Activated CD4-positive, alpha-beta memory T cell treated with anti-CD3 and anti-CD28 coated beads for 36 hours (primary cell): ENCODE results near the gene ATP8B1. TPM values are rescaled to one million over a fixed set of nuclear protein-coding genes. Genes with fewer than 3 reads are reported as not detected.

Experiments used
- CTCF ChIA-PET: fragments of 350-600 bp; sonication (Branson Sonifier 250); formaldehyde crosslinking; loops from one replicate; lab custom pipeline; 2021; ENCODE audit warnings: antibody characterized with exemption, inconsistent platforms; lab: Charles Lee
- POLR2A ChIA-PET: fragments of 350-600 bp; sonication (Branson Sonifier 250); formaldehyde crosslinking; loops from one replicate; lab custom pipeline; 2021; ENCODE audit warnings: antibody characterized with exemption; lab: Charles Lee
- DNase-seq: peaks from one replicate; pipeline ENCODE4 v3.0.0-alpha.2; 2020
- H3K27ac Mint-ChIP-seq: one replicate; pipeline ENCODE4 v1.8.0; 2021; ENCODE audit warnings: mixed read lengths
- H3K27me3 Mint-ChIP-seq: one replicate; pipeline ENCODE4 v1.8.0; 2021; ENCODE audit warnings: mixed read lengths
- H3K36me3 Mint-ChIP-seq: one replicate; pipeline ENCODE4 v1.8.0; 2021; ENCODE audit warnings: mixed read lengths
- H3K4me1 Mint-ChIP-seq: one replicate; pipeline ENCODE4 v1.8.0; 2021; ENCODE audit warnings: low read depth, mixed read lengths
- H3K4me3 Mint-ChIP-seq: one replicate; pipeline ENCODE4 v1.8.0; 2021; ENCODE audit warnings: mild to moderate bottlenecking, mixed read lengths
- H3K9me3 Mint-ChIP-seq: one replicate; pipeline ENCODE4 v1.8.0; 2021; ENCODE audit warnings: mixed read lengths
- intact Hi-C: fragments of 100-400 bp; cut with micrococcal nuclease; formaldehyde crosslinking; loops from one replicate; pipeline ENCODE4 v1.15.1; 2023
- total RNA-seq, 2 experiments: library from RNA; stranded (reverse); gene quantifications; one replicate each; pipeline ENCODE4 v1.2.3, GENCODE V29; 2021

The ATP8B1 gene
- total RNA-seq, 2 experiments from 2014 or later = not detected

- Mint-ChIP-seq H3K4me1 (peaks cover 10% of the 10 kb centered on the region), H3K4me3 (peak overlapping the region; percentile 52), H3K27ac (no peak overlapping the region), H3K9me3 (no peaks in the 10 kb centered on the region), H3K36me3 (no peaks in the 10 kb centered on the region), H3K27me3 (peaks cover 40% of the 10 kb centered on the region)
- intact Hi-C loops = loop anchor here (5.0 kb wide), 1 partner anchor 40 kb away; no protein-coding TSS in a partner anchor
- DNase-seq = peak; percentile 10
- CTCF ChIA-PET = interaction anchor here (0.6 kb wide), 1 partner anchor 214 kb away, joined by 3 read pairs; no protein-coding TSS in a partner anchor
- POLR2A ChIA-PET = no interaction called here
These were observed 657 bp downstream of the ATP8B1 start for GRCh38 chr18:57802213-57803102.

GRCh38 chr18:57801761-57802212, 1.3 kb downstream of the ATP8B1 start:
- intact Hi-C loops = loop anchor here (5.0 kb wide), 1 partner anchor 41 kb away; no protein-coding TSS in a partner anchor
- peaks cover 10% of the 10 kb centered on the region for H3K4me1 Mint-ChIP-seq
- H3K9me3 Mint-ChIP-seq = no peaks in the 10 kb centered on the region
- H3K27me3 Mint-ChIP-seq = peaks cover 38% of the 10 kb centered on the region
- DNase-seq = no peak
- POLR2A ChIA-PET = no interaction called here
- CTCF ChIA-PET = interaction anchor here (0.6 kb wide), 1 partner anchor 215 kb away, joined by 3 read pairs; no protein-coding TSS in a partner anchor
- no peaks in the 10 kb centered on the region for H3K36me3 Mint-ChIP-seq
- no peak overlapping the region for H3K27ac Mint-ChIP-seq
- peak overlapping the region; percentile 52 for H3K4me3 Mint-ChIP-seq

DNA sequence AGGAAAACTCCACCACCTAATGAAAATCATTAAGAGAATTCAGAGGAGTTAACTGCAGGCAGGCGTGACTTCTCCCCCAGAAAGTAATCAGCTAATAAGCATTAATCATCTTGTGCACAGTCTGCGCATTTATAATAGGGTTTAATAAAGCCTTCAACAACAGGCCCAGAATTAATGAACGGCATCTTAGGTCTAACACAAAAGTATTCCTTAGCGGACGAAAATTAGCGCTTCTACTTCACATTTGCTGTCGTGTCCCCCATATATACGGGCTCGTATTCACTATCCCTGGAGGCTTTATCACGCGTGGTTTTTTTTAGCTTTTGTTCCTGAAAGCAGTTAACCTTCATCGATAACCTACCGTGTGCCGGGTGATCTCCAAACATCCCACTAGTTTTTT, 1.8 kb downstream of the ATP8B1 start:
- no peaks in the 10 kb centered on the region for H3K9me3 Mint-ChIP-seq
- DNase-seq = no peak
- CTCF ChIA-PET = no interaction called here
- H3K4me3 Mint-ChIP-seq = no peak overlapping the region
- no peak overlapping the region for H3K27ac Mint-ChIP-seq
- POLR2A ChIA-PET = no interaction called here
- intact Hi-C loops = loop anchor here (5.0 kb wide), 1 partner anchor 41 kb away; no protein-coding TSS in a partner anchor
- H3K36me3 Mint-ChIP-seq = no peaks in the 10 kb centered on the region
- H3K27me3 Mint-ChIP-seq = peaks cover 37% of the 10 kb centered on the region
- H3K4me1 Mint-ChIP-seq = peaks cover 10% of the 10 kb centered on the region

- CTCF ChIA-PET = no interaction called here
- no peak overlapping the region for H3K4me3 Mint-ChIP-seq
- peaks cover 7% of the 10 kb centered on the region for H3K9me3 Mint-ChIP-seq
- H3K27ac Mint-ChIP-seq = no peak overlapping the region
- POLR2A ChIA-PET = no interaction called here
- no peak for DNase-seq
- H3K36me3 Mint-ChIP-seq = no peaks in the 10 kb centered on the region
- peaks cover 32% of the 10 kb centered on the region for H3K27me3 Mint-ChIP-seq
- H3K4me1 Mint-ChIP-seq = peaks cover 10% of the 10 kb centered on the region
- intact Hi-C loops = no loop called here
These were observed 4.3 kb downstream of the ATP8B1 start for GRCh38 chr18:57798713-57799373.

DNA sequence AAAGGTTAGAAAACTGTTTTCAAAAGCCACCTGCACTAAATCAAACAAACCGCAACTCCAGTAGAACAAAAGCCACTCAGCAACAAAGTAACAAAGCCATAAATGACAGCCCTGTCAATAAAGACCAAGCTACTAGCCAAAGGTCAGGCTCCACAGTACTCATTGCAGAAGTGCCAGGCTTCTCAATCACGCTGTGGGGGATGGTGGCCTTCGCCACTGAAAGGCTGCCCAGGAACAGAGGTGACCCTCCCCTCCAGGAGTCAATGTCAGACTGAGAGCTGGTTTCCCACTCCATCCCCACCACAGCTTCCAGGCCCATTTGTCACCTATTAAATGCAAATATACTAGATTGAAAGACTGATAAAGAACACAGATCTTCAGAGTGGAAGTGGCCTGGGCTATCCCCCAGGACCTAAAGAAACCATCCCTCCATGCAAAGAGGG, 5.9 kb downstream of the ATP8B1 start:
- peaks cover 7% of the 10 kb centered on the region for H3K9me3 Mint-ChIP-seq
- peaks cover 36% of the 10 kb centered on the region for H3K27me3 Mint-ChIP-seq
- intact Hi-C loops = no loop called here
- POLR2A ChIA-PET = no interaction called here
- peaks cover 7% of the 10 kb centered on the region for H3K4me1 Mint-ChIP-seq
- no peaks in the 10 kb centered on the region for H3K36me3 Mint-ChIP-seq
- H3K4me3 Mint-ChIP-seq = no peak overlapping the region
- DNase-seq = no peak
- no peak overlapping the region for H3K27ac Mint-ChIP-seq
- CTCF ChIA-PET = no interaction called here

GRCh38 chr18:57794951-57795728, 8.0 kb downstream of the ATP8B1 start:
- Mint-ChIP-seq H3K27ac (no peak overlapping the region), H3K4me1 (no peaks in the 10 kb centered on the region), H3K4me3 (no peak overlapping the region), H3K9me3 (peaks cover 7% of the 10 kb centered on the region), H3K36me3 (no peaks in the 10 kb centered on the region), H3K27me3 (peaks cover 18% of the 10 kb centered on the region)
- intact Hi-C loops = no loop called here
- no peak for DNase-seq
- POLR2A ChIA-PET = no interaction called here
- CTCF ChIA-PET = no interaction called here

GRCh38 chr18:57793302-57793986, 9.7 kb downstream of the ATP8B1 start:
- H3K27me3 Mint-ChIP-seq = peaks cover 16% of the 10 kb centered on the region
- DNase-seq = no peak
- H3K4me1 Mint-ChIP-seq = no peaks in the 10 kb centered on the region
- no peaks in the 10 kb centered on the region for H3K36me3 Mint-ChIP-seq
- H3K9me3 Mint-ChIP-seq = peaks cover 7% of the 10 kb centered on the region
- H3K4me3 Mint-ChIP-seq = no peak overlapping the region
- CTCF ChIA-PET = no interaction called here
- POLR2A ChIA-PET = no interaction called here
- intact Hi-C loops = no loop called here
- H3K27ac Mint-ChIP-seq = no peak overlapping the region

- peaks cover 16% of the 10 kb centered on the region for H3K27me3 Mint-ChIP-seq
- H3K4me1 Mint-ChIP-seq = no peaks in the 10 kb centered on the region
These were observed 10.3 kb downstream of the ATP8B1 start for GRCh38 chr18:57792631-57793301.

GRCh38 chr18:57791911-57792310, 11.2 kb downstream of the ATP8B1 start:
- peaks cover 16% of the 10 kb centered on the region for H3K27me3 Mint-ChIP-seq

More at GRCh38 chr18:57792631-57793301, 10.3 kb downstream of the ATP8B1 start:
- DNase-seq = no peak
- Mint-ChIP-seq H3K36me3 (no peaks in the 10 kb centered on the region), H3K4me3 (no peak overlapping the region), H3K27ac (no peak overlapping the region), H3K9me3 (peaks cover 7% of the 10 kb centered on the region)
- intact Hi-C loops = no loop called here
- ChIA-PET CTCF (no interaction called here), POLR2A (no interaction called here)

GRCh38 chr18:57791192-57791591, 11.9 kb downstream of the ATP8B1 start:
- Mint-ChIP-seq H3K4me1 (no peaks in the 10 kb centered on the region), H3K9me3 (peaks cover 7% of the 10 kb centered on the region), H3K27ac (no peak overlapping the region), H3K4me3 (no peak overlapping the region), H3K36me3 (no peaks in the 10 kb centered on the region), H3K27me3 (peaks cover 16% of the 10 kb centered on the region)
- ChIA-PET CTCF (no interaction called here), POLR2A (no interaction called here)
- no peak for DNase-seq
- intact Hi-C loops = no loop called here

More at GRCh38 chr18:57791911-57792310, 11.2 kb downstream of the ATP8B1 start:
- H3K4me1 Mint-ChIP-seq = no peaks in the 10 kb centered on the region
- intact Hi-C loops = no loop called here
- ChIA-PET POLR2A (no interaction called here), CTCF (no interaction called here)
- H3K27ac Mint-ChIP-seq = no peak overlapping the region
- peaks cover 7% of the 10 kb centered on the region for H3K9me3 Mint-ChIP-seq
- no peak overlapping the region for H3K4me3 Mint-ChIP-seq
- no peaks in the 10 kb centered on the region for H3K36me3 Mint-ChIP-seq
- DNase-seq = no peak

DNA sequence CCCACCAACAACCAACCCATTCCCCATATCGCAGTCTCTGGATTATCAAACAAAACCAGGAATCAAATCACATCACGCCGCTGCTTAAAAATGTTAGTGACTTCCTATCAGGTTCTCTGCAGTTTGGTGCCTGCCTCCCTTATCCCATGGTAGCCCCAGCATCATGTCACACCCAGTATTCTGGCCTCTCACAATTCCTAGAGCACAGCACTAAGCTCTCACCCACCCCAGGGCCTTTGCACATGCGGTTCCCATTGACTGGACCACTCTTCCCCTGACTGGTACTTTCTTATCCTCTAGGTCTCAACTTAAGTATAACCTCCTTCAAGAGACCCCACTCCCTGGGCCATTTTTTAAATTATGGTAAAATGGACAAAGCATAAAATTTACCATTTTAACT, 12.8 kb downstream of the ATP8B1 start:
- H3K36me3 Mint-ChIP-seq = no peaks in the 10 kb centered on the region

More for the DNA sequence above, 12.8 kb downstream of the ATP8B1 start:
- CTCF ChIA-PET = no interaction called here
- H3K27ac Mint-ChIP-seq = no peak overlapping the region
- H3K4me1 Mint-ChIP-seq = no peaks in the 10 kb centered on the region
- intact Hi-C loops = no loop called here
- peaks cover 3% of the 10 kb centered on the region for H3K9me3 Mint-ChIP-seq
- POLR2A ChIA-PET = no interaction called here
- DNase-seq = no peak
- H3K27me3 Mint-ChIP-seq = peaks cover 13% of the 10 kb centered on the region
- H3K4me3 Mint-ChIP-seq = no peak overlapping the region
